Upper lobe of left lung (tissue), 6 donors: Measurements from ENCODE around the gene CMTR1. TPM values are rescaled to one million over a fixed set of nuclear protein-coding genes. Genes with fewer than 3 reads are reported as not detected.
"Not testable (repeated sequence)": the region's sequence is repeated elsewhere in the genome, so short reads cannot be mapped to it uniquely, and the experiment has no call there.

Experiments
- ATAC-seq, 2 donors: fragments of 200-7000 bp; cut with Tn5 transposase; one replicate each; pipeline ENCODE4 v1.9.1; 2022; ENCODE audit warnings: mild to moderate bottlenecking in 2 of 2, moderate library complexity in 2 of 2; ENCODE audit not compliant: low FRiP score in 2 of 2
- DNase-seq, 2 donors: peaks; one replicate each; pipeline ENCODE4 v3.0.0-alpha.2; 2019 to 2020
- H3K27ac ChIP-seq, 4 donors: fragments of 200-600 bp; sonication (generic); one replicate each; pipeline ENCODE4 v1.5.1; 2016 to 2019
- H3K27me3 ChIP-seq, 4 donors: fragments of 200-600 bp; sonication (generic); one replicate each; pipeline ENCODE4 v1.5.1; 2017 to 2019
- H3K36me3 ChIP-seq, 4 donors: fragments of 200-600 bp; sonication (generic); one replicate each; pipeline ENCODE4 v1.5.1; 2016 to 2019
- H3K4me1 ChIP-seq, 4 donors: fragments of 200-600 bp; sonication (generic); one replicate each; pipeline ENCODE4 v1.5.1; 2018 to 2019
- H3K4me3 ChIP-seq, 4 donors: fragments of 200-600 bp; sonication (generic); one replicate each; pipeline ENCODE4 v1.5.1; 2017 to 2019; ENCODE audit warnings: mild to moderate bottlenecking in 2 of 4, moderate library complexity in 1 of 4
- H3K9me3 ChIP-seq, 4 donors: fragments of 200-600 bp; sonication (generic); one replicate each; pipeline ENCODE4 v1.5.1; 2018 to 2019
- CTCF ChIP-seq, 6 experiments: fragments of 450-650 bp in 4 of 6; fragments of 200-600 bp in 2 of 6; sonication (generic) in 2 of 6; IDR thresholded peaks; one replicate each; pipeline ENCODE4 v1.5.1; 2016 to 2019; ENCODE audit warnings: antibody characterized with exemption in 6 of 6
- EP300 ChIP-seq, 4 donors: sonication (generic); formaldehyde crosslinking; IDR thresholded peaks; one replicate each; pipeline ENCODE4 v1.5.1; 2017; ENCODE audit warnings: antibody characterized with exemption in 4 of 4, control low read depth in 2 of 4
- POLR2A ChIP-seq, 4 donors: fragments of 450-650 bp; IDR thresholded peaks; one replicate each; pipeline ENCODE4 v1.5.1; 2016 to 2017; ENCODE audit warnings: antibody characterized with exemption in 4 of 4, mild to moderate bottlenecking in 2 of 4
- POLR2AphosphoS5 ChIP-seq, 2 donors: sonication (generic); formaldehyde crosslinking; IDR thresholded peaks; one replicate each; pipeline ENCODE4 v1.5.1; 2017; ENCODE audit warnings: antibody characterized with exemption in 2 of 2
- WGBS, 2 donors: methylation state at CpG; one replicate each; pipeline ENCODE4 v1.1.5; 2017 to 2018; 5-methylcytosine and 5-hydroxymethylcytosine counted together
- total RNA-seq, 6 donors: library from RNA; depleted of rRNA in 4 of 6; stranded (reverse); fragments of >200 nt in 4 of 6; gene quantifications; one replicate each; pipeline versions ENCODE4 v1.1.0 to v1.2.1, GENCODE V29; 2016 to 2021
- donor health status: DM: no; HTN: no; CAD: no; lungs with moderate emphysema.
- donor health status: DM: no; HTN: yes; CAD: no; lungs with severe emphysema.

CMTR1 gene
- total RNA-seq, 6 donors from 2014 or later = 34.5 to 80.7 (median 38.1) TPM

DNA sequence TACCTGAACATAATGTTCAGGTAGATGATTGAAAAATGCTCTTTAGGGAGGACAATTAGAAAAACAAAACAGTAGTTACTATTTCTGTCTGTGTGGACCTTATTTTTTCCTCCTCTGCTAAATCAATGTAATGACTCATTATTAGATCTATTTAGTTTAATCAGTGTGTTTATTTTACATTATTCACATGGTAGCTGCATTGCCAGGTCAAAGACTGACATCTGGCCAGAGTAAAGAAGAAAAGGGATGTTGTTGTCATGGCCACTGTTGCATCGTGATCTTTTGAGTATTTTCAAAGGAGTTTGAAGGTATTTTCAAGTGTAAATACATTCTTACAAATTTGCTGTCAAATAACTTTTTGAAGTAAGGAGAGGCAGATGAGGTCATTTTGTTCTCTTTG, 5.9 kb downstream of the CMTR1 start:
- TF ChIP-seq CTCF (IDR thresholded peaks at IDR 0.05) (no peak), POLR2A (IDR thresholded peaks at IDR 0.05) (no peak), POLR2AphosphoS5 (IDR thresholded peaks at IDR 0.05) (no peak), EP300 (IDR thresholded peaks at IDR 0.05) (no peak)
- H3K36me3 ChIP-seq = peaks cover 12 to 55% (median 28%) of the 10 kb centered on the region in 4 donors
- ATAC-seq = no peak

GRCh38 chr6:37441651-37442050, 8.6 kb downstream of the CMTR1 start:
- no peak for ATAC-seq
- Histone ChIP-seq H3K9me3 (no peaks in the 10 kb centered on the region), H3K4me3 (no peak overlapping the region), H3K27ac (peak overlapping the region in 1 of 4 donors; percentile 78), H3K4me1 (peaks cover 11 to 19% (median 17%) of the 10 kb centered on the region in 4 donors), H3K27me3 (no peaks in the 10 kb centered on the region), H3K36me3 (peaks cover 10 to 72% (median 36%) of the 10 kb centered on the region in 4 donors)
- TF ChIP-seq EP300 (IDR thresholded peaks at IDR 0.05) = no peak
- no peak for TF ChIP-seq POLR2A (IDR thresholded peaks at IDR 0.05)
- TF ChIP-seq POLR2AphosphoS5 (IDR thresholded peaks at IDR 0.05) = no peak
- no peak for TF ChIP-seq CTCF (IDR thresholded peaks at IDR 0.05)
- DNase-seq = no peak
- WGBS, 2 donors = 84 to 85% methylated on average over 6 of the region's 6 CpGs

More for the DNA sequence above, 5.9 kb downstream of the CMTR1 start:
- H3K9me3 ChIP-seq = no peaks in the 10 kb centered on the region
- no peak for DNase-seq
- H3K4me1 ChIP-seq = peaks cover 18 to 31% (median 28%) of the 10 kb centered on the region in 4 donors
- H3K27me3 ChIP-seq = no peaks in the 10 kb centered on the region
- H3K27ac ChIP-seq = no peak overlapping the region
- no peak overlapping the region for H3K4me3 ChIP-seq
- WGBS, 2 donors = 32 to 56% methylated on average over 1 of the region's 1 CpG

DNA sequence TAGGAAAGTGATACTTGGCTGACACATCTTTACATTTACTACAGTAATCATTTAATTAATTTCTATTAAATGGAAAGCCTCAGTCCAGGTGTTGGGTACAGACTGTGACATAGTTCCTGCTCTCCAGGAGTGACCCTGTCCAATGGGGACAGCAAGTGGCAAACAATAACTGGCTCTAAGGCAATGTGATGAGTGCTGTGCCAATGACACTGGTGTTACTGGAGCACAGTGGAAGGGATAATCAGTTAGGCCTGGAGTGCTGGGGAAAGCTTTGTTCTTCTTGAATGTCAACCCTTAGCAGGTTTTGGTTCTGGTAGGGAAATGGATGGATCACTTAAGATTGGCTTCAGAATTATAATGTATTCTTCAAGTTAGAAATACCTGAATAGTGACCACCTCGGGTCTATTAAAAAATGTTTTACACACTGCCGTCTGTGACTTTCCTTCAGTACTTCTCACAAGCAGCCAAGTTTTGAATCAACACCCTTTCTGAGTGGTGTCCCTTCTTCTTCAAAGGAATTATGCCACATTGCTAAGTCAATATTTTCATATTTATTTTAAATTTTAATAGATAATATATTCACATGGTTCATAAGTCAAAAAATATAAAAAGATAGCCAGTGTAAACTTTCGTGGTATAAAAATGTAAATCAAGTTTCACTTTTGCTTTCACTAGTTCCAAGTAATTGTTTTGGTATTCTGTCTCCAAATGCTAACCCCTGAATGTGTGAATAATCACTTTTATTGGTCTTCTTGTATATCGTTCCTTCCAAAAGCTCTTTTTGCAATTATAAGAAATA, 9.6 kb downstream of the CMTR1 start:
- Histone ChIP-seq H3K4me1 (peaks cover 11 to 19% (median 17%) of the 10 kb centered on the region in 4 donors), H3K27ac (peak overlapping the region; percentile 74 to 79 (median 76)), H3K27me3 (no peaks in the 10 kb centered on the region), H3K4me3 (peak overlapping the region in 3 of 4 donors; percentile 10 to 38 (median 36)), H3K36me3 (peaks cover 7 to 72% (median 36%) of the 10 kb centered on the region in 4 donors), H3K9me3 (no peaks in the 10 kb centered on the region)
- 9 to 15% methylated on average over 4 of the region's 4 CpGs for WGBS, 2 donors
- ATAC-seq (peak in 1 of 2 donors; percentile 28), DNase-seq (no peak)
- TF ChIP-seq POLR2AphosphoS5 (IDR thresholded peaks at IDR 0.05) (no peak), POLR2A (IDR thresholded peaks at IDR 0.05) (no peak), CTCF (IDR thresholded peaks at IDR 0.05) (no peak), EP300 (IDR thresholded peaks at IDR 0.05) (no peak)

DNA sequence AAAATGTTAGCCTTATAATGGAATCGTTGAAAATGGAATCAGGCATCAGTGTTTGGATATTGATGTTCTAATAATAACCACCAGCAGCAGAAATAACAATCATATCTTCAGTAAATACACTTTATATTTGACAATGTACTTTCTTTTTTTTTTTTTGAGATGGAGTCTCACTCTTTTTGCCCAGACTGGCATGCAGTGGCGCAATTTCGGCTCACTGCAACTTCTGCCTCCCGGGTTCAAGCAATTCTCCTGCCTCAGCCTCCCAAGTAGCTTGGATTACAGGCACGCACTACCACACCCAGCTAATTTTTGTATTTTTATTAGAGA, 10.2 kb downstream of the CMTR1 start:
- Histone ChIP-seq H3K27ac (peak overlapping the region; percentile 74 to 79 (median 76)), H3K4me3 (peak overlapping the region in 3 of 4 donors; percentile 10 to 38 (median 36)), H3K4me1 (peaks cover 11 to 19% (median 17%) of the 10 kb centered on the region in 4 donors), H3K36me3 (peaks cover 7 to 70% (median 34%) of the 10 kb centered on the region in 4 donors)
- not testable (repeated sequence) for H3K9me3 ChIP-seq, H3K27me3 ChIP-seq, DNase-seq, ATAC-seq
- WGBS, 2 donors = 75 to 83% methylated on average over 5 of the region's 5 CpGs

GRCh38 chr6:37449984-37450383, 17.0 kb downstream of the CMTR1 start:
- no peak for TF ChIP-seq POLR2AphosphoS5 (IDR thresholded peaks at IDR 0.05)
- TF ChIP-seq POLR2A (IDR thresholded peaks at IDR 0.05) = no peak
- TF ChIP-seq CTCF (IDR thresholded peaks at IDR 0.05) = no peak
- TF ChIP-seq EP300 (IDR thresholded peaks at IDR 0.05) = no peak
- Histone ChIP-seq H3K4me1 (no peaks in the 10 kb centered on the region), H3K36me3 (peaks cover 18 to 97% (median 71%) of the 10 kb centered on the region in 4 donors), H3K9me3 (no peaks in the 10 kb centered on the region), H3K4me3 (no peak overlapping the region), H3K27me3 (no peaks in the 10 kb centered on the region), H3K27ac (no peak overlapping the region)
- no peak for DNase-seq
- no peak for ATAC-seq
- WGBS, 2 donors = 83 to 86% methylated on average over 4 of the region's 4 CpGs
